Cardiac muscle cell (in vitro differentiated cells and primary cell): ENCODE data around the gene UGT1A10. TPM values are rescaled to one million over a fixed set of nuclear protein-coding genes. Genes with fewer than 3 reads are reported as not detected.
"Not testable (repeated sequence)": the region's sequence is repeated elsewhere in the genome, so short reads cannot be mapped to it uniquely, and the experiment has no call there.

Source experiments
- DNase-seq, 2 donors: peaks; one replicate each; pipeline versions ENCODE4 v3.0.0 to v3.0.0-alpha.2; 2010 to 2017; ENCODE audit warnings: low read depth in 1 of 2, low spot score in 1 of 2
- H3K27ac ChIP-seq: fragments of 200-600 bp; sonication (generic); 2 replicates; pipeline ENCODE4 v1.5.1; 2016
- H3K27me3 ChIP-seq: fragments of 200-600 bp; sonication (generic); 2 replicates; pipeline ENCODE4 v1.6.0; 2016; ENCODE audit warnings: control low read depth
- H3K36me3 ChIP-seq: fragments of 200-600 bp; sonication (generic); 2 replicates; pipeline ENCODE4 v1.5.1; 2016; ENCODE audit warnings: control low read depth
- H3K4me1 ChIP-seq: fragments of 200-600 bp; sonication (generic); 2 replicates; pipeline ENCODE4 v1.8.1; 2017; ENCODE audit warnings: low read depth, mild to moderate bottlenecking, mixed run types
- H3K4me3 ChIP-seq: fragments of 200-600 bp; sonication (generic); 2 replicates; pipeline ENCODE4 v1.5.1; 2016; ENCODE audit warnings: mild to moderate bottlenecking
- H3K9me3 ChIP-seq: fragments of 200-600 bp; sonication (generic); 2 replicates; pipeline ENCODE4 v1.5.1; 2017; ENCODE audit warnings: low read depth, mild to moderate bottlenecking, control low read depth
- CTCF ChIP-seq: IDR thresholded peaks from 2 replicates; pipeline ENCODE4 v1.5.1; 2012; ENCODE audit warnings: low read depth, mild to moderate bottlenecking, low read length
- polyA plus RNA-seq: library from polyadenylated mRNA; unstranded; fragments of >200 nt; fragmentation: Nextera tagmentation; extraction: Ambion mirVana; gene quantifications from 2 replicates; pipeline ENCODE4 v1.2.1, GENCODE V29; 2016
- total RNA-seq: library from RNA; depleted of rRNA; stranded (reverse); fragments of >200 nt; gene quantifications from 2 replicates; pipeline ENCODE4 v1.2.3, GENCODE V29; 2016

Gene UGT1A10
- total RNA-seq (not detected in 2 replicates), polyA plus RNA-seq (not detected in 2 replicates)

GRCh38 chr2:233636306-233636705 lies at the start of gene UGT1A10:
TSS of gene UGT1A10 (plus strand) at chr2:233636448. CDS start at chr2:233636523, 75 bp downstream.
- H3K27me3 ChIP-seq, H3K4me1 ChIP-seq, H3K36me3 ChIP-seq, H3K27ac ChIP-seq, DNase-seq, H3K4me3 ChIP-seq, H3K9me3 ChIP-seq: not testable (repeated sequence)

DNA sequence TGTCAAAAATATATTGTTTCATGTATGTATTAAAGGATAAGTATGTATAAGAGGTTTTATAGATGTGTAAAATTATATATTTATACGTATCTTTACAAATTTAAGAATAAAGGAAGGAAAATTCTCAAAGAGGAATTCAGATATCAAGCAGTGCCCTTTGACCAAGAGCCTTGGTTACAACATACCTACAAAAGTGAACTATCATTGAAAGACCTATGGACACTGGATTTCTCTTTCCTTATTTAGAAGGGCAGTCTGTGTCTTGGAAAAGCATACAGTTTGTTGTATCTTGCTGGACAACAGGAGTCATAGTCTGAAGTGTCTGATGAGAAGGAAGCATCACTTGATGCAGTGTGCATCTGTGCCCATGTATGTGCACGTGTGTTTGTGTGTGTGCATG lies 47.8 kb upstream of the UGT1A10 start:
- H3K27me3 ChIP-seq: no peaks in the 10 kb centered on the region
- H3K27ac ChIP-seq: no peak overlapping the region
- no peaks in the 10 kb centered on the region for H3K36me3 ChIP-seq
- no peaks in the 10 kb centered on the region for H3K4me1 ChIP-seq
- no peak overlapping the region for H3K4me3 ChIP-seq
- no peak for TF ChIP-seq CTCF
- H3K9me3 ChIP-seq: no peaks in the 10 kb centered on the region
- no peak for DNase-seq

- H3K36me3 ChIP-seq, H3K9me3 ChIP-seq, H3K4me1 ChIP-seq, H3K27ac ChIP-seq, H3K27me3 ChIP-seq, DNase-seq, H3K4me3 ChIP-seq: not testable (repeated sequence)
Observed at GRCh38 chr2:233592706-233593105, 43.5 kb upstream of the UGT1A10 start.

- no peak for DNase-seq
- Histone ChIP-seq H3K27me3 (no peaks in the 10 kb centered on the region), H3K4me3 (no peak overlapping the region), H3K9me3 (no peaks in the 10 kb centered on the region), H3K36me3 (no peaks in the 10 kb centered on the region), H3K4me1 (no peaks in the 10 kb centered on the region), H3K27ac (no peak overlapping the region)
- TF ChIP-seq CTCF: no peak
Observed at GRCh38 chr2:233593201-233593600, 43.0 kb upstream of the UGT1A10 start.

DNA sequence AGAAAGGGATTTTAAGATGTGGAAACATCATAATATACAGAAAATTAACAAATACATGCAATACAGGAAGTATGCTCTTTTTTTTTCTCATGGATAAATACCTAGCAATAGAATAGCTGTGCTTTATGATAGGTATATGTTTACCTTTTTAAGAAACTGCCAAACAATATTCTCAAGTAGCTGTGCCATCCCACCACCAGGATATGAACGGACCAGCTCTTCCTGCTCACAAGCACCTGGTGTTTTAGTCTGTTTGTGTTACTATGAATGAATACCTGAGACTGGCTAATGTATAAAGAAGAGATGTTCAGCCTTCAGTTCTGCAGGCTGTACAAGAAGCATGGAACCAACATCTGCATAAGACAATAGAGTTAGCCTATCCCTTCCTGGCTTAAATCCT lies 38.7 kb upstream of the UGT1A10 start:
- H3K27ac ChIP-seq: no peak overlapping the region
- H3K4me1 ChIP-seq: no peaks in the 10 kb centered on the region
- no peak for DNase-seq
- no peaks in the 10 kb centered on the region for H3K9me3 ChIP-seq
- no peaks in the 10 kb centered on the region for H3K36me3 ChIP-seq
- H3K4me3 ChIP-seq: no peak overlapping the region
- no peak for TF ChIP-seq CTCF
- H3K27me3 ChIP-seq: no peaks in the 10 kb centered on the region

DNA sequence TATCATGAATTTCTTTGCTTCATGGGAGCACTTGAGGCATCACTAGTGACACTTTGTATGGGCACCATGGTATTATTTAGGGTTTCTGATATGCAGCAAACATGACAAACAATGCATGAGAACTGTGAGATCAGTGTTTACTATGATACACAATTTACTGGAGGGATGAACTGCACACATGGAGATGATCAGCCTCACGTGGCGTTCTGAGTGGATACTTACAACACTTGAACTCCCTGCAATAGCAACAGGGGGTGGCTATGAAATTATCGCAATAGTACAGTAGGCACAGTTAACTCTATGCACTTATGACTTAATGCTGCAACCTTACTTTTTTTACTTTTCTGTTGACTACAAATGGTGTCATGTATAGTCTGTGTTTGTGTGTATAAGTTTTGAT lies 37.3 kb upstream of the UGT1A10 start:
- no peaks in the 10 kb centered on the region for H3K27me3 ChIP-seq
- H3K27ac ChIP-seq: no peak overlapping the region
- H3K4me1 ChIP-seq: no peaks in the 10 kb centered on the region
- no peaks in the 10 kb centered on the region for H3K9me3 ChIP-seq
- TF ChIP-seq CTCF: no peak
- H3K36me3 ChIP-seq: no peaks in the 10 kb centered on the region
- DNase-seq: no peak
- no peak overlapping the region for H3K4me3 ChIP-seq

DNA sequence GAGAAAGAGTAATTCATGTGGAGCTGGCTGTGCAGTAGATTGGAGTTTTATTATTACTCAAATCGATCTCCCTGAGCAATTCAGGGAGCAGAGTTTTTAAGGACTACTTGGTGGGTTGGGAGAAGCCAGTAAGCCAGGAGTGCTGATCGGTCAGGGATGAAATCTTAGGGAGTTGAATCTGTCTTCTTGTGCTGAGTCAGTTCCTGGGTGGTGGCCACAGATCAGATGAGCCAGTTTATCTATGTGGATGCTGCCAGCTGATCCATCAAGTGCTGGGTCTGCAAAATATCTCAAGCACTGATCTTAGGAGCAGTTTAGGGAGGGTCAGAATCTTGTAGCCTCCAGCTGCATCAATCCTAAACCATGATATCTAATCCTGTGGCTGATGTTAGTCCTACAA lies 35.9 kb upstream of the UGT1A10 start:
- Histone ChIP-seq H3K4me1 (no peaks in the 10 kb centered on the region), H3K27ac (no peak overlapping the region), H3K9me3 (no peaks in the 10 kb centered on the region), H3K27me3 (no peaks in the 10 kb centered on the region), H3K4me3 (no peak overlapping the region), H3K36me3 (no peaks in the 10 kb centered on the region)
- no peak for TF ChIP-seq CTCF
- DNase-seq: peak in 1 of 2 donors; percentile 11
